ENCODE results near the gene NKX6-2. TPM values are rescaled to one million over a fixed set of nuclear protein-coding genes. Genes with fewer than 3 reads are reported as not detected.
"Not testable (repeated sequence)": the region's sequence is repeated elsewhere in the genome, so short reads cannot be mapped to it uniquely, and the experiment has no call there.

NKX6-2 gene
- polyA plus RNA-seq, 3 donors: 0.06 to 1.2 TPM; not detected in 1

DNA sequence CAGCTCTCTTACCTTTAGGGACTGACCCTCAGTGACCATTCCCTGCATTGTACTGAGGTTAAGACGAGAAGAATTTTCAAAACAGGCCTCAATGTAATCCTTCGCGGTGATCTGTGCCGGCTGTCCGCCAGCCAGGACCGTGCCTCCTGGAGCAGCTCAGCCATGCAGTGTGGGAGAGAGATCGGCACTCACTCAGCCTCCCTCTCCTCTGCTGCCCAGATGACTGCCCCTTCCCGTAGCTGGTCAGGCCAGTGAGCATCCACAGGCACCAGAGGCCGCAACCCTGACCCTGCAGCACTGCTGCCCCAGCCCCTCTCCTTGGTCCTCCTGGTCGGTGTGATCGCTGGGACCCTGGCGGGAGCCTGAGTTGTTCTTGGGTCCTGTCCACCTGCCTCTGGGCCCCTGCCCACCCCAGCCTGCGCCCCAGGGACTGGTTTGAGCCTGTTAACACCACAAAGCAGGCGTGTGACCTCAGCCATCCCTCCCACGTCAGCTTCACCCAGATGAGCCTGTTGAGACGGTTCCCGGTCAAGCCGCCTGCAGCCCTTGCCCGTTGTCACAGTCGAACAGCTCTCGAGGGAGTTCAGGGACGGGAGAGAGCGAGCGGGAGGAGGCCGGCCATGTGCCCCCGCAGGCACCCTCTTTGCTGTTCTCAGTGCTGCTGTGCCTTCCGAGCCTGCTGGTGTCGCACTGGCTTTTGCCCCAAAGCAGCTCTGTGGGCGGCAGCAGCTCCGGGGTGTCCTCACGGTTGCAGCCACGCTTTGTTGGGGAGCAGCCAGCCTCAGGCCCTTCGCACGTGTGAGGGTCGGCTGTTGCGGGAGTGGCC, 37.2 kb downstream of the NKX6-2 start:
- H3K27ac ChIP-seq (ENCODE audit: low read depth, low read length): no peak overlapping the region
- 92 to 97% (median 93%) methylated on average over 35 to 36 of the region's 36 CpGs for WGBS, 3 donors

DNA sequence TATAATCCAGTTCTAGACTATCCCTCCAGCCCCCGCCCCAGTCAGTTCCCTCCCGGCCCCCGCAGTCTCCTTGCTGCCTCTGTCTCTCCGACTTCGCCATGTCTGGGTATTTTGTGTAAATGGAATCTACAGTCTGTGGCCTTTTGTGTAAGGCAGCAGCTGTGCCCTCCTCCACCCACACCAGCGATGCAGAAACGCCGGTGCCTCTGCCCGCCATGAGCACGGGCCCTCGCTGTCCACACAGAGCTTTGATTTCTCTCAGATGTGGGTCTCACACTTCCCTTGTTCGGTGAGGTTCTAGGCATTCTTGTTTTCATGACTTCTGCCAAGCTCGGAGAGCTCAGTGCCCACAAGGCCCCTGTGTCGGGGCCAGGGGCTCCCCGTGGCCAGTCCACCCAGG, 37.8 kb downstream of the NKX6-2 start:
- H3K27ac ChIP-seq (ENCODE audit: low read depth, low read length): no peak overlapping the region
- 92% methylated on average over 14 to 15 of the region's 15 CpGs for WGBS, 3 donors

DNA sequence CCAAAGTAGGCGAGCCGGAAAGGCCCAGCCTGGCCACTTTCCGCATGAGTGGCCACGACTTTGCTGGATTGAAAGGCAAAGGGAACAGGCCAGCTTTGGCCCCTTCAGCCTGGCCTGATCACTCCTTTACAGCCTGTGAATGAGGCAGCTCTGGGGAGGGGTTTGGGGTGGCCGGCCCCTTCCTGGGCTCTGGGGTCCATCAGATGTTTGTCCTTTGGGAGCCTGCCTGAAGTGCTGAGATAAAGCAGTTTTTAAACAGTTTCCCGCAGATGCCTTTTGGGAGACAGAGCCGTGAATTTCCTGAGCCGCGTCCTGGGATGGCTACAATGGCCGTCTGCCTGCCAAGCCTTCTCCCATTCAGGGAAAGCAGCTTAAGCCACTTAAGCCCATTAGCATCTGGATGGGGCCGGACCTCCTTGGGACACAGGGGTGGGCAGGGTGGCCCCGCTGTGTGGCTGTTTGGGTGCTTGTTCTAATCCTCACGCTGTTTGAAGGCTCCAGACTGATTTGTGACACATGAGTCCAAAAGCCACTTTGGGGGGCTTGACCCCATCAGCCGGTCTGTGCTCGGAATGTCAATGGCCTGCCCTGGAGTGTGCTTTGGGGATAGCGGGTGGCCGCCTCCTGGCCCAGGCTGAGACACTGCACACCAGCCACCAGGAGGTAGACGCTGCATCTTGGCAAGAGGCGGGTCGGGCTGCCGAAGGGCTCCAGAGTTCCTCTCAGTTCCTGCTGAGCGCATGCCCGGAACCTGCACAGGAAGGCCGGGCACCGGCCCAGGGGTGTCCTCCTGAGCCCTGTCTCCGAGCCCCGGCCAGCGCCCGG, 38.9 kb downstream of the NKX6-2 start:
- H3K27ac ChIP-seq (ENCODE audit: low read depth, low read length): no peak overlapping the region
- WGBS, 3 donors: 75 to 88% (median 80%) methylated on average over 29 of the region's 29 CpGs

DNA sequence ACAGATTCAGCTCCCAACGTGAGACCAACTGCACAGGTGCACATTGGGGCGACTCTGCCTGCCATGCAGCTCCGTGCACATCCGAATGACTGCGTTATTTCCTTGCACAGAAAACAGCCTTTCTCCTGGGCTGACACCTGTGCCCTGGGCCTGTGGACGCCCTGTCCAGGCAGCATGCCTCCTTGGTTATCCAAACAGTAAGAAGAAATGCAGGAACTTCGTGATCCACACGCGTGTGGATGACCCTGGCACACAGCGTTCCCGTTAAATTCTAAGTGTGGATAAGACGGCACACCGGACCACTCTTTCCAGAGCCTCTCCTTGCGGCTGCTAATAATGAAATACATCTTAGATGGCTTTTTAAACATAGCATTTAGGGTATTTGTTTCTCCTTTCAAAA, 39.6 kb downstream of the NKX6-2 start:
- WGBS, 3 donors: 87 to 94% (median 92%) methylated on average over 14 of the region's 14 CpGs

DNA sequence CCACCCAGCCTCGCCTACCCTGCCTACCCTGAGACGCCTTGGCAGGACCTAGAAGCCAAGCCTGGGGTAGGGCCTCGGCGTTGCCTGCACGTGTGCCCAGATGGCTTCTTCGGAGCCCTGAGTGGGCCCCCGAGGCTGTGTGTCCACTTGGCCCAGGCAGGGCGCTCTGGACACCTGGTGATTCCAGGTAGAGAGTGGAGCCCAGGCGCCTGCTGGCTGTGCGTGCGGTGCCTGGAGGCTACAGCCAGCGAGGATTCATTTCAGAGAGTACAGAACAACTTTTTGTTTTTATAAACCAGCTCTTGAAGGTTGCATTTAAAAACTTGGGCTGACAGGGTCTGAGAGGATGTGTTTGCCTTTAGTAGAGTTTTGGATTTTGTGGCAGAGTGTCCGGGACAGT, 40.0 kb downstream of the NKX6-2 start:
- H3K27ac ChIP-seq (ENCODE audit: low read depth, low read length): no peak overlapping the region
- WGBS, 3 donors: 95 to 97% (median 96%) methylated on average over 13 of the region's 13 CpGs

More for the DNA sequence above, 39.6 kb downstream of the NKX6-2 start:
- H3K27ac ChIP-seq (ENCODE audit: low read depth, low read length): no peak overlapping the region

DNA sequence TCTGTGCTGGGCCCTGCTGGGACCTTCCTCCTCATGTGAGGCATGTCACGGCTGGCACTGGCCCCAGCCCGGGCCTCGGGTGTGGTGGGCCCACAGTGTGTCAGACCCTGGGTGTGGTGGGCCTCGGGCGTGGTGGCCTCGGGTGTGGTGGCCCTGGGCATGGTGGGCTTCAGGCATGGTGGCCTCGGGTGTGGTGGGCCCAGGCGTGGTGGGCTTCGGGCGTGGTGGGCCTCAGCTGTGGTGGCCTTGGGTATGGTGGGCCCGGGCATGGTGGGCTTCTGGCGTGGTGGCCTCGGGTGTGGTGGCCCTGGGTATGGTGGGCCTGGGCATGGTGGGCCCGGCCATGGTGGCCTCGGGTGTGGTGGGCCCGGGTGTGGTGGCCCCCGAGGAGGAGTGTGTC, 40.4 kb downstream of the NKX6-2 start:
- no peak overlapping the region for H3K27ac ChIP-seq (ENCODE audit: low read depth, low read length)

DNA sequence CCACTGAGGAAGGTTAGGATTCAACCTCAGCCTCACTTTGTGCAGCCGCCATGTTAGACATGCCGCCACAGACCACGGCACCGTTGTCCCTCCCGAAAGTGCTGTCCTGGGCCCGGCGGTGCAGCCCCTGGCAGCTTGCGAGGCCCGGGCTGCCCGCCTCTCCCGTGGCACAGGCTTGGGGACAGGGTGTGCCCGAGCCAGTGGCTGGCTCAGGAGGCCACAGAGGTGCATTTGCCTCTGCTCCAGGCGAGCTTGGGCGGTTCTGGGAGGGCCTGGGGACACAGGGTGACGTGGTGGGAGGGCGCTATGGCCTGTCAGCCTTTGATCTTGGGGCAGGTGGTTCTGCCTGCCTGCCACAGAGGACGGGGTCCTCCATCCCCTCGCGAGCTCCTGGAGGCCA, 41.1 kb downstream of the NKX6-2 start:
- no peak overlapping the region for H3K27ac ChIP-seq (ENCODE audit: low read depth, low read length)
- 94 to 97% (median 95%) methylated on average over 19 of the region's 19 CpGs for WGBS, 3 donors

More for the DNA sequence above, 40.4 kb downstream of the NKX6-2 start:
- 88 to 96% (median 93%) methylated on average over 16 to 17 of the region's 17 CpGs for WGBS, 3 donors

DNA sequence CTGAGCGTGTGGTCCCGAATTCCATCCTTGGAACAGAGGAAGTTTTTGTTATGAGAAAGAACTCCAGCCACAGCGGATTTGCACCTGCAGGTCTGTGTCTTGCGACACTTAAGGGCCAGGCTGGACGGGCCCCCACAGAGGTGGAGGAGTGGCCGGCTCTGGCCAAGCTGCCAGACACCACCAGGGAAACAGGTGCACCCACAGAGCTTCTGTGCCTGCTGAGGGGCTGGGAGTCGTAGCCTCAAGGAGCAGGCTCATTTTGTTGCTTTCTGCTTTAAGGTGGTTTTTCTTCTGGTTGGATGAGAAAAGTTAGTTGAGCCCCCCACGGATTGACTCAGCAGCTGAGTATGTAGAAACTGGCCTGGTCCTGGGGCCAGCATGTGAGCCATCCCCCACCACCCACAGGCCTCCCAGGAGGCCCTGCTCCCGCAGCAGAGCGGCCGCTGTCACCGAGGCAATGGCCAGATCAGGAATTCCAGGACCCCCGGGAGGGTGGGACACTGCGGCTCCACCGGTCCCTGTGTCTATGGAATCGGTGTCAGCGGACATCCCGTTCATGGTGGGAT, 41.9 kb downstream of the NKX6-2 start:
- WGBS, 3 donors: 91 to 93% (median 91%) methylated on average over 18 of the region's 18 CpGs
- H3K27ac ChIP-seq (ENCODE audit: low read depth, low read length): no peak overlapping the region

DNA sequence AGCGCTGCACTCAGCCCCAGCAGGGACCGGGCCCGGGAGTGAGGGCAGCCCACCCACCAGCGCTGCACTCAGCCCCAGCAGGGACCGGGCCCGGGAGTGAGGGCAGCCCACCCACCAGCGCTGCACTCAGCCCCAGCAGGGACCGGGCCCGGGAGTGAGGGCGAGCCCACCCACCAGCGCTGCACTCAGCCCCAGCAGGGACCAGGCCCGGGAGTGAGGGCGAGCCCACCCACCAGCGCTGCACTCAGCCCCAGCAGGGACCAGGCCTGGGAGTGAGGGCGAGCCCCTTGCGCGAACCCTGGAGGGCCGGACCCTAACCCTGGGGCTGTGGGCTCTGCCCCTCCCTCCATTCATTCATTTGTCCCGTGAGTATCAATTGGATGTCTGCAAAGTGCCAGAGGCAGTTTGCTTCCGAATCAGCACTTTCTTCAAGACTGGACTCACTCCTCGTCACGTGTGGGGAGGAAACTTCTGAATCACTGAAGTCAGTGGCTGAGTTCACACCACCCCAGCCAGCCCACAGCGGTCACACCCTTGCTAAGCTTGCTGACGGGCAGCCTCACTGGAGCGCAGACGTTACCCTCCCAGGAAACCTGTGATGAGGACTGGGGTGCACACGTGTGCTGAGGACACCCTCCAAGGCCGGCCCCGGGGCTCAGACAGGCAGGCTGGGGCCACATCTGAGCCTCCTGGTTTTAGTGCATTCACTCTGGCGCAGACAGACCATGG, 42.6 kb downstream of the NKX6-2 start:
- whole genome bisulfite sequencing, 3 donors: 71 to 86% (median 75%) methylated on average over 26 to 30 of the region's 30 CpGs
- not testable (repeated sequence) for H3K27ac ChIP-seq (ENCODE audit: low read depth, low read length)

DNA sequence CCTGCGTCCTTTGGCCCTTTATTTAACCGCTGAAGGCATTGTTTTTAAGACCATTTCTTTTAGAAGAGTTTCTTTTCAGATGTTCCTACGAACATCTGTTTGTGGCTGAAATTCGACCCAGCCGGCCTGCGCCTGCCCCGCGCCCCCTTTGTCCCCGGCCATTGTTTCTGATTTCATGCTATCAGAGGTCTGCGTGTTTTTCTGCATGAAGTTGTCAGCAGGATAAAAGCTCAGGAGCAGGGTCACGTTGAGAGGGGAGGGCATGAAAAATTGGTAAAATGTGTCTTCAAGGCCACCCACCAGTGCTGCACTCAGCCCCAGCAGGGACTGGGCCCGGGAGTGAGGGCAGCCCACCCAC, 43.1 kb downstream of the NKX6-2 start:
- 85 to 89% (median 89%) methylated on average over 12 of the region's 12 CpGs for WGBS, 3 donors
- H3K27ac ChIP-seq (ENCODE audit: low read depth, low read length): no peak overlapping the region

DNA sequence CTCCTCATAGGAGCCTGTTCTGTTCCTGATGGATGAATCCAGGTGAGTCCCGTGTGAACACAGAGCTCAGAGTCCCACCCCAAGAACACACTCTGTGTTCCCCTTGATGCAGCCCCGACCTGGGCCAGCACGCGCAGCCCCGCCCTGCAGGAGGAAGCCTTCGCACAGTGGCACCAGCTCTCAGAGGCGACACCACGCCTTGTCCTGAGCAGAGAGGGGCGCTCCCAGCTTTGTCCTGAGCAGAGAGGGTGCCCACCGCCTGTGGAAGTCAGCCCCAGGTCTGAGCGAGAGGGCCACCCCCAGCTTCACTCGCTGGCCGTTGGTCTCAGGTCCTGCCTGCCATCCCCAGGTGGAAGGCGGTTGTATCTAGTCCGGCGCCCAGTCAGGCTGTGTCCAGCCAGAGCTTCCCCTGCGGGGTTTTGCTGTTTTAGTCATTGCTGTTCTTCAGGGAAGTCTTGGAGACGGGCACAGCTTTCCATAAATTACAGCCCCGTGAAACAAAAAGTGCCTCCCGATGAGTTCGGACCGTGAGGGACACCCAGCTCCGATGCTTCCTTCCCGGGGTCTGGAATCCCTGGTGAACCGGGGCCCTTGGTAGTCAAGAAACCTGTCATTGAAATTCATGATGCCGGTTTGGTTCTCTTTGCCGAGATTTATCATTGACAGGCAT, 43.6 kb downstream of the NKX6-2 start:
- H3K27ac ChIP-seq (ENCODE audit: low read depth, low read length): no peak overlapping the region
- WGBS, 3 donors: 93 to 95% (median 93%) methylated on average over 27 of the region's 27 CpGs

DNA sequence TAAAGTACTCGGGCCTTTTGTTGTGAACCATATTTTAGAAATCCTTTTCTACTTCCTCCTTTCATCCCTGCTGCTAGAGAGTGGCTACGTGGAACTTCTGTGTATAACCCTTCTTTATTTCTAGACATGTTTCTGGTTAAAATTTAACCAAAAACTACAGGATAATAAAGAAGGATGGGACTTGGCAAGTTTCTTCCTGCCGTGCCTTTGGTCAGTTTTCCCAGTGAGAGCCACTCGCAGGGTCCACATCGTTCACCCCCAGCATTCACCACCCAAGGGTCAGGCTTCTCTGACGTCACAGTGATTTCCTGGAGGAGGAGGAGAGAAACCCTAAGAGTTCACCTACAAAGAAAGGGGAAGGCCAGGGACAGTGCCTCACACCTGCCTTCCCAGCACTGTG, 45.4 kb downstream of the NKX6-2 start:
- H3K27ac ChIP-seq (ENCODE audit: low read depth, low read length): no peak overlapping the region
- 68 to 84% (median 79%) methylated on average over 6 of the region's 6 CpGs for WGBS, 3 donors

DNA sequence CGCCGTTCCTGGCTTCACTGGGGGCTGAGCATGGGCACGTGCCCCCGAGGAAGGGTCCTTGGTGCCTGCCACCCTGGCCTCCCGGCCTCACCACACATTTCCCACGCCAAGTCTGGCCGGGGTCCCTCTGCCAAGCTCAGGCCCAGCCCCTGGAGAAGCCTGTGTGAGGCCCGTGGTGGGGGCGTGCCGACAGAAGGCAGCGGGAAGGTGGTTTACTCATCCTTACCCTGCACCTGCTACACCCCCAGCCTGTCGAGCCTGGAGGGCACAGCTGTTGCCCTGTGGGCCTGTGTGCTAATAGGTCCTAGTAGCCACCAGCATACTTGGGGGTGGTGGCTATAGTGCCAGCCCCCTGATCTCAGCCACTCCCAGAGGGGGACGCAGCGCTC, 46.7 kb downstream of the NKX6-2 start:
- H3K27ac ChIP-seq (ENCODE audit: low read depth, low read length): no peak overlapping the region
- 85 to 97% (median 88%) methylated on average over 14 of the region's 14 CpGs for WGBS, 3 donors

DNA sequence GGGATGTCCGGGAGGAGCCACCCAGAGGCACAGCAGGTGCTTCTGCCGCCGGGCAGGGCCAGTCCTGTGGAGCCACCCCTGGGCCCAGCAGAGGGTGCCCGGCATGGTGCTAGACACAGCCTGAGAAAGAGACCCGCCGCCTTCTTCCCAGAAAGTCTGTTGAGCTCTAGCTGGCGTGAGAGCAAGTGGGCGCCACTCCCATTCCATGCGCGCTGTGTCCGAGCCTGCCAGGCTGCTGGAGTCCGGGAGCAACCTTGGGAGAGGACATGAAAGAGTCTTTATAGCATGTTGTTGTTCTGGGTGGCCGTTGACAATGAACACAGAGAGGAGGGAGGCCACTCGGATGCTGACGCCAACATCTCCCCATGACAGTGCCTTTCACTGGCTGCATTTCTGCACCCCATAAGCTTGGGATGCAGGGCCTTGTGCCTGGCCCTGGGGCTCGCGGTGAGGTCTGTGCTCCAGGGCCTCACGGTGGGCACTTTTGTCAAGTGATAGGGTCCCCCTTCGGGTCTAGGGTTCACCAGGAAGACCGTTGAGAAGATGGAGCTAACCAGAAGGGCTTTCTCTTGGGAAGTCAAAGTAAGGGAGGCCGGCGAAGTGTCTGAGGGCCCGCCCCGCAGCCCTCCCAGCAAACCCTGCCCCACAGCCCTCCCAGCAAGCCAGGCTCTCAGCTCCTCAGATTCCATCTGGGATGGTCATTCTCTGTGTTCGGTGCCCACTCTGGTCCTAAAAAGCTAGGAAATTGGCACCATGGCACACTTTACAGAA, 47.3 kb downstream of the NKX6-2 start:
- WGBS, 3 donors: 95 to 96% (median 96%) methylated on average over 25 of the region's 25 CpGs
- no peak overlapping the region for H3K27ac ChIP-seq (ENCODE audit: low read depth, low read length)

DNA sequence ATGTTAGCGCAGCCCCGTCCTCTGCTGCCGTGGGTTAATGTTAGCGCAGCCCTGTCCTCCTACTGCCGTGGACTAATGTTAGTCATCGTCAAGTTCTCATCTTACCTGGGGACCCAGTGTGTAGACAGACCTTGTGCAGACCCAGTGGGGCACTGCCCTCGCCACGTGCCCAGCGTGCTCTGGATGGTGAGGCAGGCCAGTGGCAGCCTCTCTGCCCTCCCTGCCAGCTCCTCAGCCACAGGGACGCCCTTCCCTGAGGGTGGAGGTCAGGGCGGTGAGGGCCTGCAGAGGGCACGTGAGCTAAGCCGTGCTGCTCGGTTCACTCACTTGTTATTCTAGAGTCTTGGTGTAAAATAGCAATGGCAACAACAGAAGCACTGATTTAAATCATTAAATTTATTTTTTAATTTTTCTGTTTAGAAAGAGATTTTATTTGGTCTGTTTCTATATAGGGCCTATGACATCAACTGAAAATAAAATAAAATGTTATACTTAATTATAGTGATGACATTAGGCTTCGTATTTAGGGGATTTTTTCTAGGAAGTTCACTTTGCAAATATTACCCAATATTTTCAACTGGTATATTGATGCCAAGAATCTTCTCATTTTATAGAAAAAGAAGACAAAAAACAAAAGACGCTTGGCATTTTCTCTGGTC, 48.4 kb downstream of the NKX6-2 start:
- WGBS, 3 donors: 90 to 92% (median 92%) methylated on average over 16 of the region's 16 CpGs
- no peak overlapping the region for H3K27ac ChIP-seq (ENCODE audit: low read depth, low read length)

DNA sequence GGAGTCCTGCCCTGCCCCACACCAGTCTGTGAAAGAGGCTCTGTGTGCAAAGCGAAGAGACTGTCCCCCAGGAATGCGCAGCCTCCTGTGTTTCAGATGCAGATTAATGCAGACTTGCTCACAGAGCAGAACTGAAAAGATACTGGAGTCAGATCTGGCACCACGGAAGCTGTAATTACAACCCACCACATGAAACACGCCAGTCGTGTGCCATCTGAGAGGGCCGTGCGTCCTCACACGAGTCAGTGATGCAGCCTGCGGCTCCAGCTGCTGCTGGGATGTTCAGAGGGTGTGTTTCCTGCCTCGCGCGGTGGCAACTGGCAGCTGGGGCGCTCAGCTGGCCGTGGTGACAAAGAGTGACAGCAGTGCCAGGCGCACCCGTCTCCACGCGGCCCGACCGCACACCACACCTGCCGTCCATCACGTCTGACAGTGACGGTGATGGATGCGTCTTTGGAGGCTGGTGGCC, 50.0 kb downstream of the NKX6-2 start:
- WGBS, 3 donors: 89 to 92% (median 92%) methylated on average over 24 of the region's 24 CpGs
- no peak overlapping the region for H3K27ac ChIP-seq (ENCODE audit: low read depth, low read length)

DNA sequence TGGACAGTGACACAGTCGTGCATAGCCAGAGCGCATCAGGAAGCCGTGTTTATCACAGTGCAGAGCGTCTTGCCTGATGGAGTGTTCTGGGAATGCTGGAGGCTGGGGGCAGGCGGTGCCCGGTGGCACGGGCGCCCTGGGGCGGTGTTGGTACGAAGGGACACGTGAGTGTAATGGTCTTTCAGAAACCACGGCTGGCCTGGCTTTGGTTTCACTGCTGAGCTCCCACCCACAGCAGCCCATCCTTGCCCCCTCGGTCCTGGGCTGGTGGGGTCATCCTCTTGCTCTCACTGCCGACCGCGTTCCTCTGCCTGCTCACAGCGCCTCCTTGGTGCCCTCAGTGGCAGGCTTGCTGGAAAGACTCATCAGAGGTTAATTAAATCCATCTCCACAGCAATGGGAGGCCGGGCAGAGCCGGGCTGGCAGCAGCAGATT, 50.6 kb downstream of the NKX6-2 start:
- H3K27ac ChIP-seq (ENCODE audit: low read depth, low read length): no peak overlapping the region
- 92 to 95% (median 94%) methylated on average over 19 of the region's 19 CpGs for WGBS, 3 donors

Data from adipose tissue (tissue), 3 donors.